Activated T-helper 2 cell treated with anti-CD3 and anti-CD28 coated beads, Interferon-gamma antibody, Interleukin-2, Interleukin-4, amounts not matched to agents 10 μg/mL and 5 μg/mL and 100 μg/mL, durations not matched to agents 14 hours and 24 hours and 36 hours (primary cell): Measurements from ENCODE around the gene RDH16. TPM values are rescaled to one million over a fixed set of nuclear protein-coding genes. Genes with fewer than 3 reads are reported as not detected.

Experiments used
- DNase-seq: peaks from one replicate; pipeline ENCODE4 v3.0.0; 2021; ENCODE audit warnings: low spot score
- H3K27ac Mint-ChIP-seq: one replicate; pipeline ENCODE4 v1.8.0; 2021; ENCODE audit warnings: mixed read lengths
- H3K27me3 Mint-ChIP-seq: one replicate; pipeline ENCODE4 v1.8.0; 2021; ENCODE audit warnings: low read depth, mixed read lengths
- H3K36me3 Mint-ChIP-seq: one replicate; pipeline ENCODE4 v1.8.0; 2021; ENCODE audit warnings: low read depth, mixed read lengths
- H3K4me1 Mint-ChIP-seq: one replicate; pipeline ENCODE4 v1.8.0; 2021; ENCODE audit warnings: low read depth, mixed read lengths
- H3K4me3 Mint-ChIP-seq: one replicate; pipeline ENCODE4 v1.8.0; 2021; ENCODE audit warnings: low read depth, mild to moderate bottlenecking, moderate library complexity, mixed read lengths
- H3K9me3 Mint-ChIP-seq: one replicate; pipeline ENCODE4 v1.8.0; 2021; ENCODE audit warnings: mixed read lengths
- intact Hi-C: fragments of 100-400 bp; cut with micrococcal nuclease; formaldehyde crosslinking; loops from one replicate; pipeline ENCODE4 v1.15.1; 2023
- total RNA-seq: library from RNA; stranded (reverse); gene quantifications from 2 replicates; pipeline ENCODE4 v1.2.3, GENCODE V29; 2022

Gene RDH16, protein sequence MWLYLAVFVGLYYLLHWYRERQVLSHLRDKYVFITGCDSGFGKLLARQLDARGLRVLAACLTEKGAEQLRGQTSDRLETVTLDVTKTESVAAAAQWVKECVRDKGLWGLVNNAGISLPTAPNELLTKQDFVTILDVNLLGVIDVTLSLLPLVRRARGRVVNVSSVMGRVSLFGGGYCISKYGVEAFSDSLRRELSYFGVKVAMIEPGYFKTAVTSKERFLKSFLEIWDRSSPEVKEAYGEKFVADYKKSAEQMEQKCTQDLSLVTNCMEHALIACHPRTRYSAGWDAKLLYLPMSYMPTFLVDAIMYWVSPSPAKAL
- 0.30 and 0.41 TPM in 2 replicates for total RNA-seq

DNA sequence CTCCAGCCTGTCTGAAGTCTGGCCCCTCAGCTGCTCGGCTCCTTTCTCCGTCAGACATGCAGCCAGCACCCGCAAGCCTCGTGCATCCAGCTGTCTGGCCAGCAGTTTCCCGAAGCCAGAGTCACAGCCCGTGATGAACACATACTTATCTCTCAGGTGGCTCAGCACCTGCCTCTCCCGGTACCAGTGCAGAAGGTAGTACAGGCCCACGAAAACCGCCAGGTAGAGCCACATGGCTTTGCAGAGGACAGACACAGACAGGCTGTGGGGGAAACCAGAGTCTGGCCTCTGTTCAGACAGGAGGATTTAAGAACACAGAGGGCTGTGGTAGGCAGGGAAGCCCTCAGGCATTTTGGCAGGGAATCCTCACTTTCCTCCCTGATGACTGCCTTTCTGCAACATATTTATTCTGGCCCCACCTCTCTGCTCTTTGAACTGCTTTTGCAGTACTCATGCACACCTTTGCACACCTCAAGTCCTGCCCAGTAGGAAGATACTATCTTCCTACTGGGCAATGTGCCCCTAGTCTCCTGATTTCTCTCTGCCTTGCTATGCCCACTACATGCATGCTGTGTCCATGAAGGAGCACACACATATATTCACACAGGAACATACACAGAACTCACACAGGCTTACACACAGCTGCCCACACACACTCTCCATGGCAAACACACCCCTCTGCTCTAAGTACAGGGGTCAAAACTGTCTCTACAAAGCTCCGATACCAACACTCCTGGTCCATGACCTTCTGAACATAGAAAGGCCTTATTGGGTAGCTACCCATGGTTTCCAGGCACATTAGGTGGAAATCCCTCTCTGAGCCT, at the start of gene RDH16:
RDH16 (minus strand) TSS at position 380 of the 824 bp plus-strand sequence; CDS start at position 234, 146 bp downstream.
- no peaks in the 10 kb centered on the region for H3K4me1 Mint-ChIP-seq
- intact Hi-C loops: no loop called here
- H3K27me3 Mint-ChIP-seq: peaks cover 11% of the 10 kb centered on the region
- H3K9me3 Mint-ChIP-seq: no peaks in the 10 kb centered on the region
- H3K27ac Mint-ChIP-seq: no peak within 1 kb of the TSS
- H3K36me3 Mint-ChIP-seq: no peaks in the 10 kb centered on the region
- no peak within 1 kb of the TSS for H3K4me3 Mint-ChIP-seq
- no peak for DNase-seq

DNA sequence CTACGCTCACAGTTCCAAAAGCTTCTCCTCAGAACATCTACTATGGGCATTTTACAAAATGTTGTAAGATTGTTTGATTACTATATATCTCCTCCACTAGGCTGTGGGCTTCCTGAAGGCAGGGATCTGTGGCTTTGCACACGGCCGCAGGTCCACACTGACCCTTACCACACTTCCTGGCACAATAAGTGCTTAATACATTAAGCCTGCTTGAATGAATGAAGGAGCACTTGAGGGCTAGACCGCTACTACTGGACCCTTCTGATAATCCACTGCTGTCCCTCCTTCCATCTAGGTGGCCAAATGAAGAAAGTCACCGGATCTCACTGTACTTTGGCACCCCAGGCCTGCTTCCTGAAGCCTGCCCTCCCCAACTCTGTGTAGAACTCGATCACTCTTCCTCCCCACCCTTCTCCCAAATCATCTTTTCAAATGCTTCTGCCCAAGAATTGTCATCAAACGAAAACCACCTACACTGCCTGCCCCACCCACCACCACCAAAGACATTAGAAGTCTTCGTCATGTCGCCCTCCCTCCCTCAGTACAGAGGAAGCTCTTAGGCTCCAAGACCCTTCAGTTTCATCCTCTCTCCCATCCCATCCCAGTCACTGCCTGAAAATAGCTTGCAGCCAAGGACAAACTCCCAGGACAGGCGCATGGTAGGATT, 49.5 kb upstream of the RDH16 start:
- peaks cover 28% of the 10 kb centered on the region for H3K36me3 Mint-ChIP-seq
- H3K9me3 Mint-ChIP-seq: no peaks in the 10 kb centered on the region
- H3K4me1 Mint-ChIP-seq: peaks cover 41% of the 10 kb centered on the region
- H3K4me3 Mint-ChIP-seq: peak overlapping the region; percentile 86
- peak overlapping the region; percentile 89 for H3K27ac Mint-ChIP-seq
- no peaks in the 10 kb centered on the region for H3K27me3 Mint-ChIP-seq
- intact Hi-C loops: loop anchor here (5.0 kb wide), 2 partner anchors 120 to 175 kb away; partner anchors contain the start of gene LRP1
- DNase-seq: no peak

DNA sequence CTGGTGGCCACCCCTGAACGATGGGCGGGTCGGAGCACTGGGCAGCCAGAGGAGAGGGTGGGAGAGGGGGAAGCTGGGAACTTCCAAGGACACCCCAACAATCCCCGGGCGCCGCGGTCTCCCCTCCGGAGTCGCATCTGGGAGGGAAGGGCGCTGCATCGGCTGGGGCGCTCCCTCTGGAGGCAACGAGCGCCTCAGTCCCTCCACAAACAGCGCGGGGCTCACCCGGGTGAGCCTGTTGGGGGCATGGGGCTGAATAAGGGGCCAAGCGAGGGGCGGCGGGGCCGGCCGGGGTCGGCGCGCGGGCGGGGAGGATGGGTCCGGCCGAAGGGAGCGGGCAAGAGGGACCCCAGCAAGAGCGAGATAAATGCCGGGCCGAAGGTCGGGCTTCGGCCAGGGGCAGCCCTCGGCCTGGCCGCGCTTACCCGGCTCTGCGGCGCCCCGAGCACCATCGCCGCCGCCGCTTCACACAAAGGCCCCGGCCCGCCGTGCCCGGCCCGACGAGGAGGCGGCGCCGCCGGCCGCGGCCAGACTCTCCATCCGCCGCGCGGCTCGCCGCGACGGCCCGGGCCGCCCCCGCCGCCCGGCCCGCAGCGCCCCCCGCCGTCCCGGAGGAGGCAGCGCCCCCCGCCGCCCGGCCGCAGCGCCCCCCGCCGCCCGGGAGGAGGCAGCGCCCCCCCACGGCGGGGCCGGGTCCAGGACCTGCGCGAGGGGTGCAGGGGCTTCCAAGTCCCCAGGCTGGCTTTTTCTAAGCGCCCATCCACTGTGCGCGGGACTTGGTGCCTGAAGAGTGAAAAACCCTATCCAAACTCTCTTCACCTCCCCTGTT, 48.8 kb upstream of the RDH16 start, which contains the start of gene ZBTB39:
ZBTB39 (minus strand) TSS at position 567 of the 829 bp plus-strand sequence. CDS start 1,629 bp downstream, outside the sequence.
- no peaks in the 10 kb centered on the region for H3K27me3 Mint-ChIP-seq
- intact Hi-C loops: loop anchor here (5.0 kb wide), 2 partner anchors 121 to 176 kb away; partner anchors contain the start of gene LRP1
- peak; percentile 60 for DNase-seq
- H3K36me3 Mint-ChIP-seq: peaks cover 36% of the 10 kb centered on the region
- H3K4me1 Mint-ChIP-seq: peaks cover 39% of the 10 kb centered on the region
- H3K4me3 Mint-ChIP-seq: peak within 1 kb of the TSS; percentile 95
- H3K27ac Mint-ChIP-seq: peak within 1 kb of the TSS; percentile 89
- H3K9me3 Mint-ChIP-seq: no peaks in the 10 kb centered on the region

DNA sequence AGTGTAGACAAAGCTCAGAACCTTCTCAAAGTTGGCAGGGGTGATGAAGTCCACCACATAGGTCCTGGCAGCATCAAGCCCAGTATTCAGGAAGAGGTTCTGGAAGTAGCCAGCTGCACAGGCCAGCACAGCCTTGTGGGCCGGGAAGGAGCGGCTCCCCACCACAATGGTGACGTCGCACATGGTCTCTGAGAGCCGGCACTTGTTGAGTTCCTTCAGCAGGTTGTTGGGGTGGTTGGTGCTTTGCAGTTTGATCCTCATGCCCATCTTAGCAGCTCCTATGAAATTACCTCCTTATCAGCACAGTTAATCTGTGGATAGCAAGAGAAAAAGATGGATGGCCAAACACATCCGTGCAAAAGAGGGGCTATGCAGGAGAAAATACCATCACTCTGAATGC, 47.2 kb upstream of the RDH16 start:
- no peaks in the 10 kb centered on the region for H3K27me3 Mint-ChIP-seq
- peaks cover 47% of the 10 kb centered on the region for H3K36me3 Mint-ChIP-seq
- intact Hi-C loops: loop anchor here (5.0 kb wide), 2 partner anchors 123 to 178 kb away; partner anchors contain the start of gene LRP1
- H3K9me3 Mint-ChIP-seq: no peaks in the 10 kb centered on the region
- DNase-seq: no peak
- H3K4me3 Mint-ChIP-seq: no peak overlapping the region
- H3K4me1 Mint-ChIP-seq: peaks cover 47% of the 10 kb centered on the region
- no peak overlapping the region for H3K27ac Mint-ChIP-seq

DNA sequence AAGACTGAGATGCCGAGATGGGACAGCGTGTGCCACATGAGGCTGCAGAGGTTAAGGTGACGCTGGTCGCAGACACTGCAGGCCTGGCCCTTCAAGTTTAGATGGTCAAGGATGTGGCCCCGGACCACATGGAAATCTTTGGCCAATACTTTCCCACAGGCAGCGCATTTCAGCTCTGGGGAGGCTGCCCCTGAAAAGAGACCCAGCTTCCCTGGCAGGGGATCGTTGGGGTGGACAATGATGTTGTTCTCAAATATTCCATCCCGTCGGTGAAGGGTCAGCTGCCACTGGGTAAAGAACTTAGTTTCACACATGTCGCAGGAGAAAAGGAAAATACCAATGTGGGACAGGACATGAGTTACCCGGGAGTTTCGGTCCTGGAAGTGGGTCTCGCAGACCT, 46.0 kb upstream of the RDH16 start:
- Mint-ChIP-seq H3K36me3 (peaks cover 53% of the 10 kb centered on the region), H3K9me3 (no peaks in the 10 kb centered on the region), H3K27ac (no peak overlapping the region), H3K4me1 (peaks cover 56% of the 10 kb centered on the region), H3K4me3 (peak overlapping the region; percentile 34), H3K27me3 (no peaks in the 10 kb centered on the region)
- no peak for DNase-seq
- intact Hi-C loops: no loop called here

DNA sequence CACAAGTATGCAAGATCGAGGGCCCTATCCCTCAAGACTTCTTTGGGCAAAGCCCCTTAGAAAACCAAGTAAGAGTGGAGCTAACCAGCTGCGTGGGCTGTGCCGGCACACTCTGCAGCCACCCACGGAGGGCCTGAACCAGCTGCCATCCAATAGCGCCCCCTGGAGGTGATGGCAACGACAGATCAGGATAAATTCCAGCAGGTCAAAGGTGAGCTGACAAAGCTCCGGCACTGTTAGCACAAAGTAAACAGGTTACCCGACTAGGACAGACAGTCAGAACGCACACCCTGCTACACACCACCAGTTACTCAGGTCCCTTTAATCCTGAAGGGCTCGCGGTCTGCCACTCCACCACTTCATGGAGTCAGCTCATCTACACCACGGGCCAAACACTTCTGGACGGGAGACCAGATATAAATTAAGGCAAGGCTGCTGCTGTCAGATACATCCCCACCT, 44.1 kb upstream of the RDH16 start:
- Mint-ChIP-seq H3K4me1 (peaks cover 42% of the 10 kb centered on the region), H3K9me3 (no peaks in the 10 kb centered on the region), H3K36me3 (peaks cover 61% of the 10 kb centered on the region), H3K4me3 (no peak overlapping the region), H3K27me3 (no peaks in the 10 kb centered on the region), H3K27ac (no peak overlapping the region)
- peak; percentile 61 for DNase-seq
- intact Hi-C loops: loop anchor here (1.0 kb wide), 1 partner anchor 244 kb away; no protein-coding TSS in a partner anchor

DNA sequence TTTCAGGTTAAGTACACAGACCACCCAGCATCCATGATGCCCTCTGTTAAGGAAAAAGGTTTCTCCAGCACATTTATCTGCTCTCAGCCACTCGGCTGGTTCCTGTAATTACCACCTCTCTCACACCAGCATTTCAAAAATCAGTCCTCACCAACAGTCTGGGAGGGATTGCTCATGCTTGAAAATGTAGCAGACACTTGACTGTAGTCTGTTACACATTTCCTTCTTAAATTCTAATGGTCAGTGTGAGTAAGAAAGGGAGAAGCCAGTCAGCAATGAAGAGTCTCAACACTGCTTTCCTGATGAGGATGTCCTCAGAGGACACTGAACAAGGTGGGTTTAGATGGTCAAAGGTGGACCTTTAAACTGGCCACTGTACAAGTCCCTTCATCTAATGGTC, 43.0 kb upstream of the RDH16 start:
- no peaks in the 10 kb centered on the region for H3K27me3 Mint-ChIP-seq
- no peak overlapping the region for H3K4me3 Mint-ChIP-seq
- peaks cover 38% of the 10 kb centered on the region for H3K4me1 Mint-ChIP-seq
- intact Hi-C loops: no loop called here
- peaks cover 64% of the 10 kb centered on the region for H3K36me3 Mint-ChIP-seq
- no peak for DNase-seq
- no peaks in the 10 kb centered on the region for H3K9me3 Mint-ChIP-seq
- H3K27ac Mint-ChIP-seq: no peak overlapping the region

DNA sequence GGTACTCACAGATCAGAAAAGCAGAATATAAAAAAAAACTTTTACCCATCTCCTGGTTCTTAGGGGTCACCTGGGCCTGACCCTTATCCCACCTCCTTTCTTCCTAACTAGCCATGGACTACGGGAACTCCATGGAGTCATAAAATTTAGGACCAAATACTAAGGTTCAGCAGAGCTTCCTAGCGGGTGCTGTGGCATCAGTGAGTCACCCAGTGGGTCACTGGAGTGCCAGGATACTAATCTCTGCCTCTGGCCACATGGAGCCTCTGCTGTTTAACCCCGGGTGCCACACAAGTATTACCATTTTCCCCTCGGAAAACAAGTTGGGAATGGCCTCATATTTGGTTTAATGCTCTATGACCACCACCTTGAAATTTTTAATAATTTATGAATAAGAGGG, 42.0 kb upstream of the RDH16 start:
- Mint-ChIP-seq H3K9me3 (no peaks in the 10 kb centered on the region), H3K27me3 (no peaks in the 10 kb centered on the region), H3K4me1 (peaks cover 33% of the 10 kb centered on the region), H3K27ac (peak overlapping the region; percentile 91), H3K4me3 (no peak overlapping the region), H3K36me3 (peaks cover 59% of the 10 kb centered on the region)
- no peak for DNase-seq
- intact Hi-C loops: no loop called here

DNA sequence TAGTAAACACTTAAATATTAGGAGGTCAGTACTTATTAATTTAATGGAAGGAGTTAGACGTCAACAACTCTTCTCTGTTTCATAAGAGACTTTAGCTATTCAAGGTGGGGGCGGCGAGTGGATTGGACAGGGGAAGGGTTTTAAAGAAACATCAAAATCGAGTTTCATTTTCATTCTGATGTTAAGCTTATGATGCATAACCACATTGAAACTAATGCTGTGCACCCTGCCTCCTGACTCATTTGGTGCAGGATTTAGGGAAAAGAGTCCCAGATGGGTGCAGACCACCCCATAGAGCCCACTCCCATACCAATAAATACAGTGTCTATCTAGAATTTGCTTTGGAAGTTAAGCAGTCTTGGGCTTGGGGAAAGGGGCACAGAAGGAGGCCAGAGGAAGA, 41.6 kb upstream of the RDH16 start:
- intact Hi-C loops: no loop called here
- Mint-ChIP-seq H3K27ac (peak overlapping the region; percentile 91), H3K4me3 (no peak overlapping the region), H3K36me3 (peaks cover 54% of the 10 kb centered on the region), H3K4me1 (peaks cover 32% of the 10 kb centered on the region), H3K9me3 (no peaks in the 10 kb centered on the region), H3K27me3 (no peaks in the 10 kb centered on the region)
- no peak for DNase-seq

DNA sequence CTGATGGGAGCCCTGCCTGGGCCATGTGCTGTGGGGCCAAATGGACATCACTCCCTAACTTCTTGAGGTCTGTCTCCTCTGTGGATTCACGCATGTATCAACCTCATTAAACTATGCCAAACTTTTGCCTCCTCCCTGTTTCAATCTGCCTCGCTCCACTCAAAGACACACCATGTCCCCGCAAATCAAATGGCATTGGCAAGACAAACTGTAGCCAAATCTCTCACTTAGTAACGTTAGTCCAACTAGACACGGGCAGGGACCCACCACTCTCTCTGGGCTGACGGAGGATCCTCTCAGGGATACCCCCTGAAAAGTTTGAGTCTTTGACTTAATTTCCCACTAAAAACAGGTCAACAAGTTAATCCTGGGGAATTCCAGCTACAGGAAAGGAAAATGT, 40.9 kb upstream of the RDH16 start:
- peaks cover 47% of the 10 kb centered on the region for H3K36me3 Mint-ChIP-seq
- H3K27me3 Mint-ChIP-seq: no peaks in the 10 kb centered on the region
- intact Hi-C loops: no loop called here
- H3K27ac Mint-ChIP-seq: peak overlapping the region; percentile 34
- H3K4me3 Mint-ChIP-seq: no peak overlapping the region
- DNase-seq: no peak
- H3K4me1 Mint-ChIP-seq: peaks cover 32% of the 10 kb centered on the region
- no peaks in the 10 kb centered on the region for H3K9me3 Mint-ChIP-seq

DNA sequence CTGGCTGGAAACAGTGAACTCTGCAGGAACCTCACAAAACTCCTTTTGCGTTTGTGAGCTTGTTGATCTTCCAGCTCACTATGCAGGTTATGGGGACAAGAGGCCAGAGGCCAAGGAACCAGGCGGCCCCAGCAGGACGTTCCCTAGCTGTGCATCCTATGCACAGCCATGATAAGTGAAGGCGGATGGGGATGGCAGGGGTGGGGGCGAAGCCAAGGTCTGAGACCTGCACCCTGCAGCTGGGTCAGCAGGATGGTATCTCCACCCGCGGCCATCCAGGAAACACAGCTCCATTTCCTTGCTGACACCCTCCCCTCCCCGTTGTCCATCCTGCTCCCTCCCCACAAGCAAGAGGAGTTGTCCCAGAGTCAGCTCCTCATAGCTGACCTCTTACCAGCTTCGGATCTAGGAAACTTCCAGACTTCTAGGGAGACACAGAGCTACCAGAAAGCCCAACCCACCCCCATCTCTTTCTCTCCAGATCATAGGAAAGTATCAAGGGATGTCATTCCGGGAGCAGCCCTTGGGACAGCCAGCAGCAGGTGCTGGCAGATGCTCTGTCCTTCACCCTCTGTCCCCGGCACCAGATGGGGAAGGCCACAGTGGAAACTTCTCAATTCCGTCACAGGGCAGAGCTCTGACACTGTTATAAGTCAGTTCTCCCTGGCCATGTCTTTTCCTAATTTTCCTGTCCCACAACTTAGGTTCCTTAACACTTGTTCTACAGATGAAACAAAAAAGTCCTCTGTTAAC, 39.6 kb upstream of the RDH16 start:
- intact Hi-C loops: no loop called here

More for the DNA sequence above, 39.6 kb upstream of the RDH16 start:
- Mint-ChIP-seq H3K4me3 (no peak overlapping the region), H3K27ac (no peak overlapping the region), H3K27me3 (no peaks in the 10 kb centered on the region), H3K4me1 (peaks cover 32% of the 10 kb centered on the region), H3K9me3 (no peaks in the 10 kb centered on the region), H3K36me3 (peaks cover 36% of the 10 kb centered on the region)
- DNase-seq: no peak
